WI38 (cell line): Measurements from ENCODE around the gene CPXM2.

Experiments
- H3K4me3 ChIP-seq: 2 replicates; pipeline ENCODE4 v1.5.1; 2011; ENCODE audit warnings: low read depth, mild to moderate bottlenecking, control low read depth, low read length
- TF ChIP-seq, protein P1 (sequence below): IDR thresholded peaks from 2 replicates; pipeline ENCODE4 v1.5.1; 2012; ENCODE audit warnings: low read depth, mild to moderate bottlenecking, control low read depth, low read length

CPXM2 gene

DNA sequence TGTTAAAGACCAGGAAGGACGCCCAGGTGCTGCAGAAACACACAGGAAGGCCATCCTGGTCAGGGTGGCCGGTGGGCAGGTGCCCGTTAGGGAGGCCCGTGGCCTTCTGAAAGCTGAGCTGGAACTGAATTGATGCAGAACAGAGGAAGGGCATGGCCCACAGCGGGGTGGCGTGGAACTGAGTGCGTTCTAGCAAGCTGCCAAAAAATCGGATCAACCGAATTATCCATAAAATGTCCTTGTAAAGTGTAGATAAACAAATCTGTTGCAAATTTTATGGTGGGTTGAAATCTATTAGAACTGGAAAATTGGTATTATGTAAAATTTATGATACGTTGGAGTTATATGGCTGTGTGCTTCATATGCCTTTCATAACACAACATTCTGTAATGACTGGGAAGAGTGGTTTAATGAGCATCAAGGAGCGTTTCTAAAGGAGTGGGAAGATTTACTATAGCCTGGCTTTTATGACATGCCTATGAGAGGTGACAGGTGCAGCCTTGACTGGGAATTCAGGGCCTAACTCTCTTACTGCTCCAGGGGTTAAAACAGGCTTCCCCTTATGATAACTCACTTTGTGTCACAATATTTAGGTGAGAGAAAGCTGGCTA, 117.4 kb downstream of the CPXM2 start:
- H3K4me3 ChIP-seq: no peak overlapping the region
- TF ChIP-seq, protein P1, sequence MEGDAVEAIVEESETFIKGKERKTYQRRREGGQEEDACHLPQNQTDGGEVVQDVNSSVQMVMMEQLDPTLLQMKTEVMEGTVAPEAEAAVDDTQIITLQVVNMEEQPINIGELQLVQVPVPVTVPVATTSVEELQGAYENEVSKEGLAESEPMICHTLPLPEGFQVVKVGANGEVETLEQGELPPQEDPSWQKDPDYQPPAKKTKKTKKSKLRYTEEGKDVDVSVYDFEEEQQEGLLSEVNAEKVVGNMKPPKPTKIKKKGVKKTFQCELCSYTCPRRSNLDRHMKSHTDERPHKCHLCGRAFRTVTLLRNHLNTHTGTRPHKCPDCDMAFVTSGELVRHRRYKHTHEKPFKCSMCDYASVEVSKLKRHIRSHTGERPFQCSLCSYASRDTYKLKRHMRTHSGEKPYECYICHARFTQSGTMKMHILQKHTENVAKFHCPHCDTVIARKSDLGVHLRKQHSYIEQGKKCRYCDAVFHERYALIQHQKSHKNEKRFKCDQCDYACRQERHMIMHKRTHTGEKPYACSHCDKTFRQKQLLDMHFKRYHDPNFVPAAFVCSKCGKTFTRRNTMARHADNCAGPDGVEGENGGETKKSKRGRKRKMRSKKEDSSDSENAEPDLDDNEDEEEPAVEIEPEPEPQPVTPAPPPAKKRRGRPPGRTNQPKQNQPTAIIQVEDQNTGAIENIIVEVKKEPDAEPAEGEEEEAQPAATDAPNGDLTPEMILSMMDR: no peak

GRCh38 chr10:123772645-123773508, 118.7 kb downstream of the CPXM2 start:
- TF ChIP-seq, protein P1: no peak
- no peak overlapping the region for H3K4me3 ChIP-seq

DNA sequence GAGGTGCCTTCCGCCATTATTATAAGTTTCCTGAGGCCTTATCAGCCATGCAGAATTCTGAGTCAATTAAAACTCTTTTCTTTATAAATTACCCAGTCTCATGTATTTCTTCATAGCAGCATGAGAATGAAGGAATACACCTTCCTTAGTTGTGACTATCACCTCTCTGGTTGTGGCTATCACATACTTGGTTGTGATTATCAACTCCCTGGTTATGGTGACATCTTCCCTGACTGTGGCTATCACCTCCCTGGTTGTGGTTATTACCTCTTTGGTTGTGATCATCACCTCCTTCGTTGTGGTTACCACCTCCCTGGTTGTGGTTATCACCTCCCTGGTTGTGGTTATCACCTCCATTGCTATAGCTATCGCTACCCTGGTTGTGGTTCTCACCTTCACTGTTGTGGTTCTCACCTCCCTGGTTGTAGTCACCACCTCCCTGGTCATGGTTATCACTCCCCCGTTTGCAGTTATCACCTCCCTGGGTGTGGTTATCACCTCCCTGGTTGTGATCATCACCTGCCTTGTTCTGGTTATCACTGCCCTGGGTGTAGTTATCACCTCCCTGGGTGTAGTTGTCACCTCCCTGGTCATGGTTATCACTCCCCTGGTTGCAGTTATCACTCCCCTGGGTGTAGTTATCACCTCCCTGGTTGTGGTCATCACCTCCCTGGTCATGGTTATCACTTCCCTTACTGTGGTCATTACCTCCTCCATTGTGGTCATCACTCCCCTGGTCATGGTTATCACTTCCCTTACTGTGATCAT, 119.5 kb downstream of the CPXM2 start:
- TF ChIP-seq, protein P1: no peak
- H3K4me3 ChIP-seq: no peak overlapping the region

GRCh38 chr10:123769647-123770046, 122.0 kb downstream of the CPXM2 start:
- H3K4me3 ChIP-seq: no peak overlapping the region
- TF ChIP-seq, protein P1: no peak

DNA sequence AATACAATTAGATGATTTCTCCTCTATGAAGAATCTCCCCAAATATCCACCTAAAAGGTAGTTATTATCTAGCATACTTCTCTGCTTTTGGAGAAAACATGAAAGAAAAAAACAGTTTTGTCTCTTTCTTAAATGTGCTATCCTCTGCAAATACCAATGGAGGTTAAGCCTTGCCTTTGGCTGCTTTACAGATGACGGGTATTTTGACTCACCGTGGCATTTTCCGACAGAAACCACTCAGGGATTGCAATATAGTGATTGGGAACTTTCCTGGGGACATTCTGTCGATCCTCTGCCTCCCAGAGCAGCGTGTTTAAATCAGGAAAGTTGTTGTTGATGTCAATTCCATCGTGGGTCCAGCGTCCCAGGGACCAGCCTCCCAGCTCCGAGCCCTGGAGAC, 124.8 kb downstream of the CPXM2 start:
- no peak overlapping the region for H3K4me3 ChIP-seq
- TF ChIP-seq, protein P1: no peak

- no peak overlapping the region for H3K4me3 ChIP-seq
- TF ChIP-seq, protein P1: no peak
These were observed 125.6 kb downstream of the CPXM2 start for GRCh38 chr10:123766012-123766411.
